ENCODE data around the gene PRKCH. TPM values are rescaled to one million over a fixed set of nuclear protein-coding genes. Genes with fewer than 3 reads are reported as not detected.

PRKCH gene
- total RNA-seq, 1 experiment from 2014 or later, result 5.2 TPM

DNA sequence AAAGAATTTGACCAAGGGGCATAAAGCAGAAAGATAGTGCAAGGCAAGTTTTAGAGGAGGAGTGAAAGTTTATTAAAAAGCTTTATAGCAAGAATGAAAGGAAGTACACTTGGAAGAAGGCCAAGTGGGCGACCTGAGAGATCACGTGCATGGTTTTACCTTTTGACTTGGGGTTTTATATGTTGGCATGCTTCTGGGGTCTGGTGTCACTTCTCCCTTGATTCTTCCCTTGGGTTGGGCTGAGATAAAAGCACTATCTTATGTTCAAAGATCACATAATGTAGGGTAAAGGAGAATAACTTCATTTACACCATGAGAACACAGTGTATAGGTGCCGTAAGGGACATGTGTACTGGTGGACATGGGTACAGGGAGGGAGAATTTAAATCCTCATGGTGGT is 22.6 kb upstream of the PRKCH start:
- no peaks in the 10 kb centered on the region for H3K27me3 ChIP-seq (ENCODE audit: insufficient read depth, low read length)
- no peak overlapping the region for H2BK120ac ChIP-seq (ENCODE audit: low read depth, low read length, poor library complexity, severe bottlenecking)
- no peak overlapping the region for H3K9ac ChIP-seq (ENCODE audit: extremely low read depth, insufficient read length, low read length)
- H2BK20ac ChIP-seq (ENCODE audit: low read depth, low read length, poor library complexity, severe bottlenecking), result no peak overlapping the region
- Mint-ChIP-seq H3K36me3 (ENCODE audit: insufficient read depth in 1 of 3, low read depth in 3 of 3) (no peaks in the 10 kb centered on the region; a peak in 1 of 7 replicates), H3K4me1 (peaks cover 32 to 35% of the 10 kb centered on the region in 2 experiments), H3K27ac (no peak overlapping the region), H3K9me3 (peaks cover 0 to 5% of the 10 kb centered on the region in 2 experiments; a peak in 1 of 5 replicates), H3K27me3 (ENCODE audit: low read depth) (peaks cover 4% of the 10 kb centered on the region), H3K4me3 (no peak overlapping the region)
- H3K18ac ChIP-seq (ENCODE audit: insufficient read length, low read depth, low read length), result no peak overlapping the region
- H3K79me1 ChIP-seq (ENCODE audit: insufficient read depth, low read depth, low read length, poor library complexity, severe bottlenecking), result no peaks in the 10 kb centered on the region
- peaks cover 5% of the 10 kb centered on the region; the same call in 1 of the 2 replicates for H3K4me1 ChIP-seq (ENCODE audit: insufficient read depth, low read length)
- TF ChIP-seq, protein P1, sequence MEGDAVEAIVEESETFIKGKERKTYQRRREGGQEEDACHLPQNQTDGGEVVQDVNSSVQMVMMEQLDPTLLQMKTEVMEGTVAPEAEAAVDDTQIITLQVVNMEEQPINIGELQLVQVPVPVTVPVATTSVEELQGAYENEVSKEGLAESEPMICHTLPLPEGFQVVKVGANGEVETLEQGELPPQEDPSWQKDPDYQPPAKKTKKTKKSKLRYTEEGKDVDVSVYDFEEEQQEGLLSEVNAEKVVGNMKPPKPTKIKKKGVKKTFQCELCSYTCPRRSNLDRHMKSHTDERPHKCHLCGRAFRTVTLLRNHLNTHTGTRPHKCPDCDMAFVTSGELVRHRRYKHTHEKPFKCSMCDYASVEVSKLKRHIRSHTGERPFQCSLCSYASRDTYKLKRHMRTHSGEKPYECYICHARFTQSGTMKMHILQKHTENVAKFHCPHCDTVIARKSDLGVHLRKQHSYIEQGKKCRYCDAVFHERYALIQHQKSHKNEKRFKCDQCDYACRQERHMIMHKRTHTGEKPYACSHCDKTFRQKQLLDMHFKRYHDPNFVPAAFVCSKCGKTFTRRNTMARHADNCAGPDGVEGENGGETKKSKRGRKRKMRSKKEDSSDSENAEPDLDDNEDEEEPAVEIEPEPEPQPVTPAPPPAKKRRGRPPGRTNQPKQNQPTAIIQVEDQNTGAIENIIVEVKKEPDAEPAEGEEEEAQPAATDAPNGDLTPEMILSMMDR (conservative IDR thresholded peaks at IDR 0.05), result no peak
- no peak overlapping the region for H2BK5ac ChIP-seq (ENCODE audit: insufficient read length, low read length)
- H3K23me2 ChIP-seq (ENCODE audit: insufficient read length, low read depth, low read length, poor library complexity, severe bottlenecking), result no peaks in the 10 kb centered on the region
- no peak overlapping the region for H3K14ac ChIP-seq (ENCODE audit: insufficient read depth, low read length)
- no peak overlapping the region for H3K4me2 ChIP-seq (ENCODE audit: insufficient read depth, insufficient read length, low read length)
- no peak overlapping the region for H2AK5ac ChIP-seq (ENCODE audit: insufficient read length, low read length)
- no peak overlapping the region for H2BK12ac ChIP-seq (ENCODE audit: insufficient read length, low read depth, low read length)
- no peaks in the 10 kb centered on the region for H4K20me1 ChIP-seq (ENCODE audit: control insufficient read depth, insufficient read depth, insufficient read length)
- no peak overlapping the region for H2AFZ ChIP-seq (ENCODE audit: low read length)
- H4K8ac ChIP-seq (replicated peaks; ENCODE audit: insufficient read length, low read depth, low read length), result no peak overlapping the region
- H3K9me3 ChIP-seq (ENCODE audit: control insufficient read depth, low read depth, low read length), result no peaks in the 10 kb centered on the region
- no peak overlapping the region for H4K91ac ChIP-seq (ENCODE audit: insufficient read length, low read depth, low read length)
- no peak overlapping the region for H4K5ac ChIP-seq (ENCODE audit: insufficient read length, low read depth, low read length)
- WGBS (ENCODE audit: extremely low coverage, insufficient read length, low lambda C conversion rate), result no CpG with 5 or more reads among the region's 3 CpGs
- H3K23ac ChIP-seq (ENCODE audit: insufficient read length, low read depth, low read length), result no peak overlapping the region
- H2BK15ac ChIP-seq (ENCODE audit: low read depth, low read length), result no peak overlapping the region
- H3K4ac ChIP-seq (ENCODE audit: low read depth, low read length), result no peak overlapping the region
- no peaks in the 10 kb centered on the region for H3K79me2 ChIP-seq (ENCODE audit: insufficient read depth, low read length)
- H3K27ac ChIP-seq (ENCODE audit: insufficient read length, low read depth, low read length), result no peak overlapping the region
- no peak overlapping the region for H3T11ph ChIP-seq (ENCODE audit: low read length)
- no peak overlapping the region for H3K56ac ChIP-seq (ENCODE audit: insufficient read length, low read depth, low read length)
- no peak for DNase-seq
